Fibroblast of skin of right biceps (primary cell): ENCODE results near the gene EFR3B.
"Not testable (repeated sequence)": the region's sequence is repeated elsewhere in the genome, so short reads cannot be mapped to it uniquely, and the experiment has no call there.

Source experiments
- DNase-seq: peaks from one replicate; pipeline ENCODE4 v3.0.0-alpha.2; 2013

The EFR3B gene

DNA sequence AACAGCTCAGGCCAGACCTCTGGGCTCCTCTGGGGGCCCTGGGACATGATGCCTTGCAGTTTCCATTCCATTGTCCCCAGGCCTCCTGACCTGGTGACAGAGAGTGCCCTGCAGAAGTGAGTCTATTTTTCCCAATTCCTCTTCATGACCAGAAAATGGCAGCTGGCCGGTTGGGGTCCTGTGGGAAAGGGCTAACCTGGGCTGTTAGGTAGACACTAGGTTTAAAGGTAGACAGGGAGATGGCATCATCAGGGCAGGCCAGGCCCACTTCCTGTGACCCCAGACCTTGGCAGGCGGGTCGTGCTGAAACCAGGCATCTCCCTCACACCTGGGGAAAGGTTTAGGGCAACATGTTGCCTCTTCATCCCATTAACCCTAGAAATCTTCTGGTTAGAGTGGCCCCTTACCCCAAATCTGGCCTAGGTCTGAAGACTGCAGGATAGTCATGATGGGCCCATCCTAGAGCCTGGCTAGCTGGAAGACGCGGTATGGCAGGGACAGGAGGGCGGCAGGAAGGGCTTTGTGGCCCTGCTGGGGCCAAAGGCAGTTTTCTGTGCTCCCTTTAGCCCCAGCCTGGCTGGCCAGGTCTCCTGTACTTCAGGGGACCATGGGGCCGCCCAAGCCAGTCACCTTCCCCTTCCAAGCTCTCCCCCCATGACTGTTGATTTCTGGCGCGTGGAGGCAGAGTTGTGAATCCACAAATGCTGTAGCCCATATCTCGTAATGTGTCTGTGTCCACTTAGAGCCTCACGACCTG is 116.4 kb downstream of the EFR3B start:
- no peak for DNase-seq

DNA sequence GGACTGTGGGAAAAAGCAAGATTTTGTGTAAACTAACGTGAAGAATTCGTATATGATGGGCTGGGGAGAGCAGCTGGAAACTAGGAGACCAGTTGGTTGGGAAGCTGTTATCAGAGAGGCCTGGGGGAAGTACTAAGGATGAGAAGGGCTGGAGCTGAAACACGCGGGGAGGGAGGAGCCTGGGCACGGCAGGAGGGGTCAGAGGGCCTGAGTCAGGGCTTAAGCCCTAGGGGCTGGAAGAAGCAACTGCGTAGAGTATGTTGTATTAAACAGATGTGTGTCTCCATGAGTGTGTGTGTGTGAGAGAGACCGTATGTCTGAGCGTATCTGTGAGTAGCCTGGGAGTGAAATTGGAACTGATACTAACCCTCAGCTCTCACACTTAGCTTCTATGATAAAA is 118.1 kb downstream of the EFR3B start:
- peak; percentile 12 for DNase-seq

DNA sequence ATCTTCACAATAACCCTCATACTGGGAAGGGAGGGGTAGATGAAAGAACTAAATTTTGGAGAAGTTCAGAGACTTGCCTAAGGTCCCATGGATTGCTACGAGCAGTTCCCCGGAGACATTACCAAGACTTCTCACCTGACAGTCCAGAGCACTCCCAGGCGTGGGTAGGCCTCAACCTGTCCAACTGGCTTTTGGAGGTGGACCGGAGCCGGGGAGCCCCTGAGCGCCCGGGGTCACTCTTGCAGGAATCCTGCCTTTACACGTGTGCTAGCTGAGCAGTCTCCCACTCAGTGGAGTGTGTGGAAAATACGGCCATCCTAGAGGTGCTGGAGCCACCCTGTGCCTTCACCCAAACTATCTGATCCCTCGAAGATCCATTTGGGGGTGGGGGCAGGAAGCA is 118.5 kb downstream of the EFR3B start:
- no peak for DNase-seq

DNA sequence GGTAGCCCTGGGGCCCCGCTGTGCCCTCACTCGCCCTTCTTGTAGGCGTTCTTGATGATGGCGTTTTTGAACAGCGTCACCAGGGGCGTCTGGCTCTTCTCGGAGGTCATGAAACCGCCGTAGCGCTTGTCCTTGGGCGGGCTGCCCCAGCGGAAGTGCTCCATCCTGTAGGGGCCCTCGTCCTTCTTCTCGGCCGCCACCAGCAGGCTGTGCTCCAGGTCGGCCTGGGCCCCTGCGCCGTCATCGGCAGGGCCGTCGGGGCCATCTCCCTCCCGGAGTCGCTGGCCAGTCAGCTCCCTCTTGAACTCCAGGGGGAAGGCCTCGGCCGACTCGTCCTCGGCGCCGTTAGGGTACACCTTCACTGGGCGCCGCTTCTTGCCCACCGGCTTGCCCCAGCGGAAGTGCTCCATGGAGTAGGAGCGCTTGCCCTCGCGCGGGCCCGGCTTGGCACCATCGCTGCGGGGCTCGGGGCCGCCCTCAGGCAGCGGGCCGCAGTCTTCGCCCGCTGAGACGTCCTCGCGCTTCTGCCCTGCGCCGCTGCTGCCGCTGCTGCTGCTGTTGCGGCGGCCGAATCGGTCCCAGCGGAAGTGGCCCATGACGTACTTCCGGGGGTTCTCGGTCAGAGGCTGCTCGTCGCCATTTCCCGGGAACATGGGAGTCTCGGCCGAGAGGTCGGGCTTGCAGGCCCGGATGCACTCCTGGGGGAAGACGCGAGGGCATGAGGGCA is 119.3 kb downstream of the EFR3B start:
- peak; percentile 68 for DNase-seq

DNA sequence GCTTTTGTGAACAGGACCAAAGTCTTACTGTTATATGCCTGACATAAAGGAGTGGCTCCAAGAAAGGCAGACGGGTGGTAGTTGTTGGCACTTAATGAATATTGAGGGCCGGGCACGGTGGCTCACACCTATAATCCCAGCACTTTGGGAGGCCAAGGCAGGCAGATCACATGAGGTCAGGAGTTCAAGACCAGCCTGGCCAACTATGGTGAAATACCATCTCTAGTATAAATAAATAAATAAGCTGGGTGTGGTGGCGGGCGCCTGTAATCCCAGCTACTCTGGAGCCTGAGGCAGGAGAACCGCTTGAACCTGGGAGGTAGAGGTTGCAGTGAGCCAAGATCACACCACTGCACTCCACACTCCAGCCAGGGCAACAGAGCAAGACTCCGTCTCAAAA is 120.2 kb downstream of the EFR3B start:
- DNase-seq, result not testable (repeated sequence)

DNA sequence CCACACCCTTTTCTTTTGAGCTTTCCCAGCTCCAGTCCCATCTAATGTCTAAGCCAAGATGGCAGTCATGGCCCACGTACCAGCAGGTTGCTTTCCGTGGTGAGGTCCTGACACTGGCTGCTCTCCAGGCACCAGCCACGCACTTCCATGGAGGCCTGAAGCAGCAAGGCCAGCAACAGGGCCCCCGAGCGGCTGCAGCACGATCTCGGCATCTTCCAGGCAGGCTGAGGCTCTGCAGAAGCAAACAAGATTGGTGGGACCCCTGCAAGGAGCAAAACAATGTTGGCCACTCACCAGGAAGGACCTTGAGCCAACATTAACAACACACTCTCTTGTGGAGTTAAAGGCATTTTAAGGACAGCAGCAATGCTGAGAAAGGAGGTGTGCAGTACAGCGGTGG is 122.7 kb downstream of the EFR3B start:
- no peak for DNase-seq

DNA sequence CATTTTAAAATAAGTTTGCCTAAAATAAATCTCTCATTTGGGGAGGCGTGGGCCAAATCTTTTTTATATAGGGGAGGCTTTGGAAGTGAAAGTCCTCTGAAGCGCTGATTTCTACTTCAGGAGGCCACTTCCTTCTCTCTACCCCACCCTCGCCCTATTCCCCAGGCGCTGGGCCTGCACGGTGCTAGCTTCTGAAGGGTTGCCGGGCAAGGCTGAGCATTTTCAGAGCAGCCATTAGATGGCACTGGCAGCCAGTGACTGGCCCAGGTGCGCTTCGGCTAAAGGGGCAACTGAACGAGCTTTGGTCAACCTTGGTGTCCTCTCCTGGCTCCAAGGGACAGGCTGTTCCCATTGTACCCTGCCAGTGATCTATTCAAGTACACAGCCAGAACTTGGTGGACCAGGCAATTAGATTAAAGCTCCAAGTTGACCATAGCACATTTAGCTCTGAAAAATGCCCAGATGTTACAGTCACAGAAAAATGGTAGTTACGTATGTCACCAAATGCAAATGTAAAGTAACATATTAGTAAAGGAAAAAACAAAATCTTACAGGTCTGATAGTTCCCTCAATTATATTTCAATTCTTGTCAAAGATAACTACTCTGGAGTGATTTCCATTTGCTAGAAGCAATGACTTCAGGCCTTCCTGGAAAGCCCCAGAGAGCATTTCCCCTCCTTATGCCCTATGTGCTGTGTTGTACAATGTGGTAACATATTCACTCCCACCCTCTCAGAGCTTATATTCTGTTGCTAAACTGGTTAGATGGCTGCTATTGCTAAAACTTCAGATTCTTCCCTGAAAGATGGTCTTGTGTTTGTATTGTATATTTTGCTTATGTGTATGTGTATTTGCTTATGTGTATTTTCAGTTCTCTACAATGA is 124.4 kb downstream of the EFR3B start:
- DNase-seq, result no peak

DNA sequence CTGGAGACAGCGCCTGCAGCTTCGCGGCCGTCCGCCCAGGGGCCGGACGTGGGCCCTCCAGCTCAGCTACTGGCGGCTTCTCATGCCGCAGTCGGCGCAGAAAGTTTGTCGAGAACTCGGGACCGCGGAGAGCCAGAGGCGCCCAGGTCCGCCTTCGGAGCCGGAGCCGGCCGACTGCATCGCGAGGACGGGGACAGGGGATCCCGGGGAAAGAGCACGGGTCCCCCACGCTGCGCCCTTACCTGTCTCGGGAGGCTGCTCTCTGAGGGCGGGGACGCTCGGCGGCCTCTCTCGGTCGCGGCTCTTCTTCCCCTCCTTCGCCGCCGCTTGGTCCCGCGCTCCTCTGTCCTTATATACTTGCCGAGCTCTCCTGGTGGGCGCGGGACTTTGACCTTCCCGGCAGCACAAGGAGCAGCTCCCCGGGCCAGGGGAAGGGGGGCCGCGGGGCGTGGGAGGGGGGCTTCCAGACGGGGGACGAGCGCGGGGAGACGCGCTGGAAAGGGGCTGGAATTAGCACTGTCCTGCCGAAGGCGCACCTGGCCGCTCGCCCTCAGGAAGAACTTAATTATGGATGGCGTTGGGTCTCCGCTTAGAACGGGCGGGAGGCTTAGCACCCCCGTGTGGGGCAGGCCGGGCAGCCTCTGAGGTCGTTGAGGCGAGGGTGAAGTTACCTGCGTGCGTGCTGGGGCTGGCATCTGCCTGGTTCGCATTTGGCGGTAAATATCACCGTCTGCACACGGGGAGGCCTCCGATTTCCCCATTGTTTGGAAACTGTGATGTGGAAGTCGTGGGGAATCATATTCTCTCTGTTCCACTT is 126.6 kb downstream of the EFR3B start, which contains the start of gene POMC:
TSS of gene POMC (minus strand) at position 325 of the 817 bp plus-strand sequence. CDS start 3,808 bp downstream, outside the sequence.
- peak; percentile 36 for DNase-seq

DNA sequence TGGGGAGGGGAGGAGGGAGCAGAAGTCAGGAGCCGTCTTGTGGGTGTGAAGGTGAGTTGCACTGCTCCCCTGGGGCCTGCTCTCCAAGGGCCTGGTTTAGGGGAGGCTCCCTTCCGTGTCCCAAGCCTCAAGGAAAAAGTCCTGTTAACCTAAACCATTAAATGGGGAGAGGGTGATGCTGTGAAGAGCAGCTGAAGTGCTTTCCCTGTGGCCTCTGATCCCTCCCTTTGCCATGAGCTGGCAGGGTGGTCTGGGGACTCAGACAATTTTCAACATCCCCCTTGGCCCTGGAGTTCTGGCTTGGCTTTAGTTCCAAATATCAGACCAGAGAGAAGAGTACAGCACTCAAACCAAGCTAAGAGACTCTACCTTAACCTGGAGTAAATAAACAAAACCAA is 127.2 kb downstream of the EFR3B start:
- DNase-seq, result no peak

DNA sequence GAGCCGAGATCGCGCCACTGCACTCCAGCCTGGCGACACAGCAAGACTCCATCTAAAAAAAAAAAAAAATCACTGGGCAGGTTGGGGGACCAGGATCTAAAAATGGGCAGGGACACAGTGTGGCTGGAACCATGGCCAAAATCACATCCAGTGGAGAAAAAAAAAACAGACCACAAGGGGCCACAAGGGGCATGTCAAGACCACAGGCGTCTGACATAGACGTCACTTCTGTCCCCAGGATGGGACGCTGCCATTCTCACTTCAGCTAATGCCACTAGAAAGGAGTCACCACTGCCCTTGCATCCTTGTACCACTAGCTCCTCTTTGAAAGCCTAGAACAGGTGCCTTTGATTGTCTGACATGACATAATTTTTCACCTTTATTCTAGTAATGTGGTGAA is 129.0 kb downstream of the EFR3B start:
- no peak for DNase-seq

DNA sequence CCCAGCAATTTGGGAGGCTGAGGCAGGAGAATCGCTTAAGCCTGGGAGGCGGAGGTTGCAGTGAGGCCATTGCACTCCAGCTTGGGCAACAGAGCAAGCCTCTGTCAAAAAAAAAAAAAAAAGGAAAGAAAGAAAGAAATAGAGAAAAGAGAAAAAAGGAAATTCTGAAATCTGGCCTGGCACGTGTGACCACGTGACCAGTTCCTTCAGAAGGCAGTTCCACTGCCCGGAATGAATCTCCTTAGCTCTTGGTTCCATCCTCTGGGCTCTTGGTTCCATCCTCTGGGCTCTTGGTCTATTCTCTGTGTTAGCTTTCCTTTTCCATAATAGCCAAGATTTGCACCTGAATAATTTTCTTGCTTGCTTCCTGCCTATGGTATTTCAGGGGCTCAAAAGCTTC is 131.8 kb downstream of the EFR3B start:
- DNase-seq, result no peak

DNA sequence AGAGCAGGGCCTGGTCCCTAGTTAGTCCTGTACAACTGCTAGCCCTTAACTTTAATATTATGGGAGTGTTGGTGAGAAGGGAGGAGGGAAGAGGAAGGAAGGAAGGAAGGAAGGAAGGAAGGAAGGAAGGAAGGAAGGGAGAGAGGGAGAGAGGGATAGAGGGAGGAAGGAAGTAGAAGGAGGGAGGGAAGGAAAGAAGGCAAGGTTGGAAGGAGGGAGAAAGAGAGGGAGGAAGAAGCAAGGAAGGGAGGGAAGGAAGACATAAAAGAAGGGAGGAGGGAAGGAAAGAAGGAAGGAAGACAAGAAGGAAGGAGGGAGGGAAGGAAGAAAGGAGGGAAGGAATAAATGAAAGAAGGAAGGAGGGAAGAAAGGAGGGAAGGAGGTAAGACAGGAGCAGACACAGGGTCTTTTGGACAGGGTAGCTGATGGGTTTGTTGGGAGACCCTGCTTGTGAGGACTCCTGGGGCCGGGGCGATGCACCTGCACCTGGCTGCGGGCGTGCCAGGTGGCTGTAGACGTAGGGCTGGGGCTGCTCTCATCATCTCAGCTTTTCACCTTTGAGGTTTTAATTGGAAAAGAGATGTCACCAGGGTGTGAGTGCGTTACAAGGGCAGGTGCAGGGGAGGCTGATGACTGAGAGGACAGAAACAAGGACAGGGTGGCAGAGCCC is 132.5 kb downstream of the EFR3B start:
- DNase-seq, result no peak

DNA sequence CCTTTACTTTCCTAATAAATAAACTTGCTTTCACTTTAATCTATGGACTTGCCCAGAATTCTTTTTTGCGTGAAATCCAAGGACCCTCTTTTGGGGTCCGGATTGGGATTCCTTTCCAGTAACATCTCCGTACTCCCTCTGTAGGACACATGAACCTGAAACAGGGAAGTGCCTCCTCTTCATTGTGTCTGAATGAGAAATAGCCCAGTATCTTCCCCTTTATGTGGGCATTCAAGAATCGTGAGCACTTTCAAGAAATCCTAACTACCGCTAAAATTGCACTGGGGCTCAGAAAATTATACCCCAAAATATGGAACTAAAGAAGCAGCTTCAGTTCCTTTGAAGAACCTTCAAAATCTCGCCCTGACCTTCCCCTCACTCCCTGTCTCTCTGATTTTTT is 134.3 kb downstream of the EFR3B start:
- no peak for DNase-seq

DNA sequence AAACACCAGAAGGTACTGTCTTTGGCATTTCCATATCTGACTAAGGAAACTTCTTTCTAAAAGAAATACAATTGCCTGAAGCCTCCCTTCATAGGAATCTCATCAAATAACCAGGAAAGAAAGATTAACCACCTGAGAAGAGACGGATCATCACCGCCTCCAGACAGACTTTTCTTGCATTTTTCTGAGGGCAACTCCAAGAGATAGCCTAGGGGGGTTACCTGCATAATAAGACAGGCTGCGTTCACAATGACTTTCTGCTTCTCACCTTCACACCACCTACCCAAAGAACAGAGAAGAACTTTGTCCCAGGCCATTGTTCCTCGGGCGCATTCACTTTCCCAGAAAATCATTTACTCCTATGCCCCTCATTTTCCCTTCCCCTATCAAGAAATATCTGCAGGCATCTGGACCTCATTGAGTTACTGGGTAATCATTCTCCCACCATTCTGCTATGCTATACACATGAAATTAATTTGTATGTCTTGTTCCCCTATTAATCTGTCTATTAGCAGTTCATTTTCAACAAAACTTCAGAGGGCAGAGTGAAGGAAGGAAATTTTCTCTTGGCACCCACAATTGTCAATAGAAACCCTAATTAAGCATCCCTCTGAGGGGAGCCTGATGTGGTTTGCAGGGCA is 134.8 kb downstream of the EFR3B start:
- DNase-seq, result no peak

DNA sequence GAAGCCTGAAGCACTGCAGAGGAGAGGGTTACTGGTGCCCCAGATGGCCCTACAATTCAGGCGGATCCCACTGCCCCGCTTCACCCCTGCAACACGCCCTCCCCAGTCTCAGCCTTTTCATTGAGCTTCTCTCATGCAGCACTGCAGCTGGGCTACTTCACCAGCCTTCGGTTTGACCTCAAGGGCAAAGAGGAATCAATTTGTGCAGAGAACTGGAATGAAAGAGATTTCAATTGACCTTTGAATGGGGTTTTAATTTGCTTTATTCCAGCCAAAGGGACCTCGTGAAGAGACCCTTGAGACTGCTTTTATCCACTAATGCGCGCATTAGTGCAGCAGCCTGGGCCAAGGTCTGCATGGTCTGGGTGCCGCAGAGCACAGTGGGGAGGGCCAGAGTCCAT is 135.3 kb downstream of the EFR3B start:
- DNase-seq, result no peak

DNA sequence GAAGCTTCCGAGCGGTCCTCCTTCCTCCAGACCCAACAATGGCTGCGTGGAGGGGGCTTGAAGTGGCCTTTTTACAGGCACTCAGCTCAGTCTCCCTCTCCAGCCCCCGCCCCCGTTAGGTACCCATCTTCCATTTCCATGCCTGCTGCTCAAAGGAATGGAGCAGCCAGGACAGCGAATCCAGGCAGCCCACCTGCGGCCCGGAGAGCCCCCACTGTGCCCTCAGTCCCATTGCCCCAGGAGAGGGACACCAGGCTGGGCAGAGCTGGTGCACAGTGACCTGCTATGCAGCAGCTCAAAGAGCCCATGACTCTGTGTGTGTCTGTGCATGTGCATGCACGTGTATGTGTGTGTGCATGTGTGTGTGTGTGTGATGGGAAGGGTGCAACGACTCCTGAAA is 137.1 kb downstream of the EFR3B start:
- no peak for DNase-seq

DNA sequence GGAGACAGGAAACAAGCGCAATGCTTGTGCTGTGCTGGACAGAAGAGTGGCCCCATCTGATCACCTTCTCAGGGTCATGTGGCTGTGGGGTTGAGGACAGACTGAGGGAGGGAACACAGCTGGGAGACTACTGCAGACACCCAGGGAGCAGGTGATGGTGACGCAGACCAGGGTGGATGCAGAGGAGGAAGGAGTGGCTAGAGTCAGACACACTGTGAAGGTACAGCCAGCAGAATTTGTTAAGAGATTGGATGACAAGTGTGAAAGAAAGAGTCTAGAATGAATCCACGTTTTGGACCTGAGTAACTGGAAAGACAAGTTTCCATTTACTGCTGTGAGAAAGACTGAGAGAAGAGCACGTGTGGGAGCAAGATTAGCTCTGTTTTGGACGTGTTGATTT is 142.4 kb downstream of the EFR3B start:
- DNase-seq, result no peak

DNA sequence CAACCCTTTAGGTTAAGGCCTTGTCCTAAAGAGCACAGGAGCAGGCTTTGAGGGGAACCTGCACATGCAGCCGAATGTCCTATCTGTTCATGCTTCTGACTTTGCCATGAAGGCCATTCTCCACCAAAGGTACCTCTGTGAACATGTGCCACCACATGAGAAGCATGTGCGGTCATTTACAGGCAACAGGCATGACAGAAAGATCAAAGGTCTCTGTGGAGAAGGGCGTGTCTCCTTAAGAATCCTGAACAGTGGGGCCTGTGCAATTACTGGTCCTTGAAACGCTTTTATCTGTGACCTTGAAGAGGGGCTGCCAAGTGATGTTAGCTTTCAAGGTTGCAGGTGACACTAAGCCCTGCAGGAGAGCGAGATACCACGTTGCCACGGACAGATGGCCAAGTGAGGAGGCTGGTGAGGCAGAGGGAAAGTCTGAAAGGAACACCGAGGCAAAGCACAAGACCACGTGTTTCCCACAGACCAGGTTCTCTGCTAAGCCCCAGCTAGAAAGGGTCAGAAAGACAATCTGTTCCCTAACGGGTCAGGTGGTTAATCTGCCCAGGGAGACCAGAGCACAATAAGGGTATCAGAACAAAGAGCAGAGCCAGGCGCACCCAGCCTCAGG is 146.0 kb downstream of the EFR3B start:
- no peak for DNase-seq

DNA sequence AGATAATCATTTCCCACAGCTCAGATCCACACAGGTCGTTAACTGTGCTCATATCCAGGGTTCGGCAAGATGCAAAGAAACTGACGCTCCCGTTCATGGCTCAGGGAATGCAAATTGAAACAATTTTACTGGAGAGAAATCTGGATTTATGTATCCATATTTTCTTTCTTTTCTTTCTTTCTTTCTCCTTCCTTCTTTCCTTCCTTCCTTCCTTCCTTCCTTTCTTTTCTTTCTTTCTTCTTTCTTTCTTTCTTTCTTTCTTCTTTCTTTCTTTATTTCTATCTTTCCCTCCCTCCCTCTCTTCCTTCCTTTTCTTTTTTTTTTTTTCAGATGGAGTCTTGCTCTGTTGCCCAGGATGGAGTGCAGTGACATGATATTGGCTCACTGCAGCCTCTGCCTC is 146.5 kb downstream of the EFR3B start:
- no peak for DNase-seq

DNA sequence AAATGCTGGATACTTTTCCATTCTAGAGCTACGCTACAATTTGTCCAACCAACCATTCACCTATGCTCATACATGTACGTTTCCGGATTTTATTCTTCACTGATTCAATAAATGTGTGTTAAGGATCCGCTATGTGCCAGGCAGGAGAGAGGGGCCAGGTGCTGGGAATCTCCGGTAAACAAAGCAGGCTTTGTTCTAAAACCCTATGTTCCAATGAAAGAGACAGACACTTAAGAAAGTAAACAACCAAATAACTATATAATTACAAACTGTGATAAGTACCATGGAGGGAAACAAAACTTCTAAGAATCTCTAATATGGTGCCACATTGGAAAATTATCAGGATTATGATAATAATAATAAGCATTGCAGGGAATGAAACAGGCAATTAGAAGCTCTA is 148.7 kb downstream of the EFR3B start:
- DNase-seq, result no peak

DNA sequence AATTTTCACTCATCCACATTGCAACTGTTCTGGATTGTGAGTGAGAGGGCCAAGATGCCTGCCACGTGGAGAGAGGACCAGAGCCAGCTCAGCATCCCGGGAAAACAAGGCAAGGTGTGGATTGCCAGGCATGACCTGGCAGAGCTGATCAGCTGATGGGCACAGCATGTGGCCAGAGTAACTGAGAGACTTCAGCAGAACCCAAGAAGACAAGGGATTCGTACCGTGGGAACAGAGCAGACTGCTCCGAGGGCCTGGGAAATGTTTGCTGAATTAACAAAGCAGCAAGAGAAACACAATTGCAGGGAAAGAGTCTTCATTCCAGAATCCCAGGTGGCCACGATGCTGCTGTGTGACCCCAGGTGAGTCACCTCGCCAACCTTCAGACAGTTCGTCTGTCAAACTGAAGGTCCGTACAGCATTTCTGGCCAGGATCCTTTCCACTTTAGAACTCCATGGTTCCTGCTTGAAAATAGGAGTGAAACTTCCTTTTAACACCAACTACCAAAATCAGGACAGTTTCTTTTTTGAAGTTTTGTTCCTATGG is 152.8 kb downstream of the EFR3B start:
- DNase-seq, result no peak
